Eye (tissue), 1 donor: ENCODE results near the gene ABL2.
"Not testable (repeated sequence)": the region's sequence is repeated elsewhere in the genome, so short reads cannot be mapped to it uniquely, and the experiment has no call there.

Experiments used
- DNase-seq: peaks from one replicate; pipeline ENCODE4 v3.0.0-alpha.2; 2015

The ABL2 gene

DNA sequence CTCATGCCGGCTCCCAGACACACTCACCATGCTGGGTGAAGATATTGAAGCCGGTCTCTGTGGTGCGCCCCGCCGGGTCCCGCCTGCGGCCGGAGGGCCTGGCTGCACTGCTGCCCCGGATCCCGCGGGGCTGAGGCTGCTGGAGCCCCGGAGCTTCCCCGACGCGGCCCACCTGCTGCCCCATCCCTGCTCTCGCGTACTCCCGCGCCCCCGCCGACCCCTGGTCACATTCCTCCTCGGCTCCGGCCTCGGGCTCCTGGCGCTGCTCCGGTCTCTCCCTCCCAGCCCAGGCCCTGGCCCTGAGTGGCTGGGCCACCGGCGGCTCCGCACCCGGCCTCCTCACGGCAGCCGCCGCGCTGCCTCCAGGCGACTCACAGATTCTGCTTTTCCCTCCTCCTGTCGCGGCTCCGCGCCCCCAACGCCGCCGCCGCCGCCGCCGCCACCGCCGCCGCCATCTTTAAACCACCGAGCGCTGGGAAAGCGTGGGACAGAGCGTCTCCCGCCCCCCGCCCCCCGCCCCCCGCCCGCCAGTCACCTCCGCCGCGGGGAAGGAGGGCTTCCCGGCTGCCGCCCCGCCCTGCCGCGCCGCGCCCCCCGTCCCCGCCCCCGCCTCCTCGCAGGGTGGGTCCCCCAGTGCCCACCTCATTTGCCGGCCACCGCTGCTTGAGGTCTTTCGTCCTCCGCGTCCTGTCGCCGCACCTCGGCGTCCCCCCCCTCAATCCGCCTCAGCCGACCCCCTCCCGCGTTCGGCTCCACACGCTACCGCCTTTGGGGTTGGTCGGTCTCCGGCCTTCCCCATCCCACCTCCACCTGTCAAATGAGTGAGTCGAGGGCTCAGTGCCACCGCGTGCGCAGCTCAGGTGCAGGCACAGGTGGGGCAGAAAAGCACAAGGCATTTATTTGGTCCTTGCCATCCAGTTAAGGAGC is at the start of gene ABL2:
Gene ABL2 (minus strand): TSS at position 464 of the 927 bp plus-strand sequence. CDS start 280 bp downstream, at position 184.
- DNase-seq = peak; percentile 87

DNA sequence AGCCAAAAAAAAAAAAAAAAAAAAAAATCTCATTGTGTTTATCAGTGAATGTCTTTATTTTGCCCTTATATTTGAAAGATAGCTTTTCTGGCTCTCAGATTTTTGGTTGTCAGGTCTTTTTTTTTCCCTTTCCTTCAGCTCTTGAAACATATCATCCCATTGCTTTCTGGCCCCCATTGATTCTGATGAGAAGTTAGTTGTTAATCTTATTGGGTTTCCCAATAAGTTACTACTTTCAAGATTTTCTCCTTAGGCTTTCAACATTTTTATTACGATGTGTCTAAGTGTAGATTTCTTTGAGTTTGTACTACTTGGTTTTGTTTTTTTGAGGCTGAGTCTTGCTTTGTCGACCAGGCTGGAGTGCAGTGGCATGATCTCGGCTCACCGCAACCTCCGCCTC is 49.4 kb upstream of the ABL2 start:
- no peak for DNase-seq

- DNase-seq = not testable (repeated sequence)
Measured at GRCh38 chr1:179274424-179274823, 44.9 kb upstream of the ABL2 start.

GRCh38 chr1:179269071-179269470 is 39.6 kb upstream of the ABL2 start:
- no peak for DNase-seq

GRCh38 chr1:179264507-179264906 is 35.0 kb upstream of the ABL2 start:
- DNase-seq = no peak

- DNase-seq = no peak
Measured at GRCh38 chr1:179263121-179263520, 33.6 kb upstream of the ABL2 start.

GRCh38 chr1:179262183-179262582 is 32.7 kb upstream of the ABL2 start:
- no peak for DNase-seq

DNA sequence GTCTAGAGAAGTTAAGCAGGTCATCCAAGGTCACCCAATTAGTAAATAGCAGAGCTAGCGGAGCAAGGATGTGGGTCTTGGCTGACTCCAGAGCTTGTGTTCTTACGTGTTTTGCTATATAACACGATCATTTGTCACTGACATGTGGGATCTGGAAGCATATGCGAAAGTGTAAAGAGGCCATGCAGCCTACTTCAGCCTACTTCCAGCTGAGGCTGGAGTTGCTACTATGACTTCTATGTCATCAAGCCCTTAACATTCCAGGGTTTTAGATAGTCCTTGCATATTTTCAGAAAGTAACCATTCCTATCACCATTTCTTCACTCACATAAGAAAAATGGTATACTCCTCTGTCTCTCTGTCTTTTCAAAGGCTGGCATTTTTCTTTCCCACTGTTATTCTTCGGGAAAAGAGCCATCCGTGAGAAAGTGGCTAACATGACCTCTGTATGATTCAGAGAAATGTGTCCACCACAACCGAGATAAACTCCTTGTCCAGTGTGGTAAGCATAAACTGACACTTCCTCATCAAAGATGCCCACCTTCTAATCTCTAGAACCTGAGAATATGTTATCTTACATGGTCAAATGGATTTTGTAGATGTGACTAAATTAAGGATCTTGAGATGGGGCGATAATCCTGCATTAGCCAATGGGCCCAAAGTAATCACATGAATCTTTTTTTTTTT is 24.0 kb upstream of the ABL2 start:
- no peak for DNase-seq

GRCh38 chr1:179252606-179253005 is 23.1 kb upstream of the ABL2 start:
- DNase-seq = no peak

- no peak for DNase-seq
Measured at GRCh38 chr1:179251675-179252074, 22.2 kb upstream of the ABL2 start.

DNA sequence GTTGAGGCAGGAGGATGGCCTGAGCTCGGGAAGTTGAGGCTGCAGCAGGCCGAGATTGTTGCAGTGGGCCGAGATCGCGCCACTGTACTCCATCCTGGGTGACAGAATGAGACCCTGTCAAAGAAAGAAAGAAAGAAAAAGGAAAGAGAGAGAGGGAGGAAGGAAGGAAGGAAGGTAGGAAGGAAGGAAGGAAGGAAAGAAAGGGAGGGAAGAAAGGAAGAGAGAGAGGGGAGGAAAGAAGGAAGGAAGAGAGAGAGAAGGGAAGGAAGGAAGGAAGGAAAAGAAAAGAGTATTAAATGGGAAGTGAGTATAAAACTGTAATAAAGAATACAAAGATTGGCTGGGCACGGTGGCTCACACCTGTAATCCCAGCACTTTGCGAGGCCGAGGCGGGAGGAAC is 18.4 kb upstream of the ABL2 start:
- no peak for DNase-seq

DNA sequence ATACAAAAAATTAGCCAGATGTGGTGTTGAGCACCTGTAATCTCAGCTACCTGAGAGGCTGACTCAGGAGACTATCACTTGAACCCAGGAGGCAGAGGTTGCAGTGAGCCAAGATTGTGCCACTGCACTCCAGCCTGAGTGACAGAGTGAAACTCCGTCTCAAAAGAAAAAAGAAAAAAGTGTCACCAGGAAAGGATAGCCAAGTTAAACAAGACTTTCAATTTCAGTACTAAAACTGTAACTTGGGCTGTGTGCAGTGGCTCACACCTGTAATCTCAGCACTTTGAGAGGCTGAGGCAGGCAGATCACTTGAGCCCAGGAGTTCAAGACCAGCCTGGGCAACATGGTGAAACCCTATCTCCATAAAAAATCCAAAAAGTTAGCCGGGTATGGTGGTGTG is 15.9 kb upstream of the ABL2 start:
- not testable (repeated sequence) for DNase-seq

DNA sequence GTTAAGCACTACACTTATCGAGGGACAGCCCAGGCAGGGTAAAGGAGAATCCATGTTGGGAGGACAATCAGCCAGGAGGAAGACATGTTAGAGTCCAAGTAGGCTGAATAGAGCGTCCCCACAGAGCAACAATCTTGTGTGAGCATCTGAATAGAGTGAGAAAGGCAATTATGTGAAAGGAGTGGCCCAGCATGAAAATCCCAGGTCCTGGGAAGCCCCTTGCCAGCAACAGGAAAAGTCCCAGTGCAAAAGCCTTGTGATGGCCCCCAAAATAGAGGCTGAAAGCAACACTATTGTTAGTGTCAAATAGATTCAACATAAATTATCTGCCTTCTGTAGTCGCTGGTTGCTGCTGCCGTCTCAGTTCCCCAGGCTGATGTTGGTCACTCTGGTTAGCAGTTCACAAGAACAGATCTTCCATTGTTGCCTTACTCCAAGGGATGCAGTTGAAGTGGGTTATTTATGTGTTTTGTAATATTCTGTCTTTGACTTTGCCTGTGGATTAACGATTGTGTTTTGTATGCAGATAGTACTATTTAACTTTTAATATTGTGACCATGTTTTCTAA is 12.1 kb upstream of the ABL2 start:
- DNase-seq = no peak

GRCh38 chr1:179237222-179237621 is 7.7 kb upstream of the ABL2 start:
- no peak for DNase-seq

GRCh38 chr1:179234863-179235262 is 5.4 kb upstream of the ABL2 start:
- no peak for DNase-seq

GRCh38 chr1:179231923-179232322 is 2.4 kb upstream of the ABL2 start:
- DNase-seq = no peak

DNA sequence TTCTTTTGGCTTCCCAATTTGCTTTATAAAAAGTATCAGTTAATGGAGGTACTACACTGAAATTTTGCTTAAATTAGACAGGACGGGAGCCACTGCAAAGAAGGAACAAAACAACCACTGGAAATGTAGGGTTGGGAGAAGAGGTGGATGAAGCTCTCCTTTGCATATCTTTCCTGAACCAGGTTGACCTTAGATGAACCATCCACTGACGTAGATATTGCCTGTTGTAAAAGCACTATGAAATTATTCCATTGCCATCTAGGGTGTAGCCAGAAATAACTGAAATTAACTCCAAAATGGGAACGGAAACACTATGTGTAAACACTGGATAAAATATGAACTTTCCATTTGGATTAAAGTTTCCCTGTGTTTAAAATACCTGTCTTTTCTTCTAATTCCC is 1.2 kb upstream of the ABL2 start:
- DNase-seq = no peak

- no peak for DNase-seq
Measured at GRCh38 chr1:179230251-179230650, 774 bp upstream of the ABL2 start.

DNA sequence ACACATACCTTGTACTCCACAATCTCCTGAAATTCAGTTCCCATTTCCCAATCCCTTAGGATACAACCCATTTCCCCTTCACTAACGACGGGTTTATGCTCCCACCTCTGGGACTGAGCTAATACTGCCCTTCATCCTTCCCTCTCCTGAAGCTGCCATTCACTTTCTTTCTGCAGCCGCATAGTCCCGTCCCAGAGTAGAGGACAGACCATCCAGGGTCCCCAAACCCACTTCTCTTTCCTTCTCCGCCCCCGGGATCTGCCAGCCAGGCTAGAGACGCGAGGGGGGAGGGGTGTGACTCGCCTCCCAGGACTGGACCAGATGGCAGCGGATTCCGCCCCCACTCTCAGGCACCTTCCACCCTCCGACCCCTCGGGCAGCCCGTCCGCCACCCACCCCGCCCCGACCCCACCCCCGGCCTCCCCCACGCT is 679 bp downstream of the ABL2 start:
- peak; percentile 78 for DNase-seq

DNA sequence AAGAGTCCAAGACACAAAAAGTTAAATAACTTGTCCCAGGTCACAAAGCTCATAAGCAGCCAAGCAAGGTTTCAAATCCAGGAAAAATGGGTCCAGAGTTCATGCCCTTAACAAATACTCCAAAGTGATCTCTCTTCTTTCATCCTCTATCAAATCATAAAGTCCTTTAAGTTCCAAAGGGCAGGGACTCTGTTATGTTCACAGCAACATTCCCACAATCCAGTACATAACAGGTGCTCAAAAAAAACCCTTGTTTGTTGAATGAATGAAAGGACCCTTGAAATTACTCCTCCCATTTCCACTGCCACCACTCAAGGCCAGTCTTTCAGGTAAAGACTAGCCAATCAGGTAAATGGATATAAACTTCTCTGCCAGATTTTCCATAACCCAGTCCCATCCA is 2.7 kb downstream of the ABL2 start:
- no peak for DNase-seq

DNA sequence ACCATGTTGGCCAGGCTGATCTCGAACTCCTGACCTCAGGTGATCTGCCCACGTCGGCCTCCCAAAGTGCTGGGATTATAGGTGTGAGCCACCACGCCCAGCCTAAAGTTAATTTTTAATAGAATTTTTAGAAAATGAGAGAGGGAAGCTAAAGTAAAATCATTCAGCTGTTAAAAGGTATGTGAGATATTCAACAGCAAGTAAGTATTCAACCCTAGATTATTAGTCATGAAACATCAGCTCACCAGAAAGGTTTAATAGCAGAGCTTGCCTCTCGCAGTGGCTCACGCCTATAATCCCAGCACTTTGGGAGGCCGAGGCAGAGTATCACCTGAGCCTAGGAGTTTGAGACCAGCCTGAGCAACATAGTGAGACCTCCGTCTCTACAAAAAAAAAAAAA is 5.0 kb downstream of the ABL2 start:
- DNase-seq = not testable (repeated sequence)

- not testable (repeated sequence) for DNase-seq
Measured at GRCh38 chr1:179221121-179221520, 8.4 kb downstream of the ABL2 start.

DNA sequence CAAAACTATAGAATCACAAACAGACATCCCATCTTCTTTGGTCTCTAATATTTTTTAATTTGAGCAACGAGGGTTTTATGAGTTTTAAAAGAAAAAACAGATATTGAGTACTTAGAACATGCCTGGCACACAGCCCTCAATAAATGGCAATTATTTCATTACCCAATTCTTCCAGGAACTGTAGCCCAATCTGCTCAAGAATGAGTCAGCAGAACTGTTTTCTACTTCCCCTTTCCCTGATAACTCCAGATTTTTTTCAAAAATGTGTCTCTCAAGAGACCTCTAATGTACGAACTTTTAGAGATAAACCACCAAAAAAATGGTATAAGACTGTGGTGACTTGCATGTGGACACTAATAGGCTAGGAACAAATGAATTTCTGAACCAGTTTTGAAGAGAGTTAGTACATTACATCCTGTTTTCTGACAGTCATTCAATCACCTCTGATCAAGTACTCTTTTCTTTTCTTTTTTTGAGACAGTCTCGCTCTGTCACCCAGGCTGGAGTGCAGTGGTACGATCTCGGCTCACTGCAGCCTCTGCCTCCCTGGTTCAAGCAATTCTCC is 11.5 kb downstream of the ABL2 start:
- no peak for DNase-seq
